ENCODE measurements around the gene BTRC. TPM values are rescaled to one million over a fixed set of nuclear protein-coding genes. Genes with fewer than 3 reads are reported as not detected.

The BTRC gene
- total and polyA plus RNA-seq, 8 donors: 4.3 to 16.4 (median 9.0) TPM

GRCh38 chr10:101545898-101546297 lies 191.9 kb downstream of the BTRC start:
- no peak for FAIRE-seq
- no peaks in the 10 kb centered on the region for H3K4me1 ChIP-seq
- DNase-seq: no peak
- intact Hi-C loops (cut with DNase I): no loop called here
- no peaks in the 10 kb centered on the region for H3K9me3 ChIP-seq
- H3K36me3 ChIP-seq: no peaks in the 10 kb centered on the region
- no peak overlapping the region for H3K4me3 ChIP-seq
- no peak overlapping the region for H3K27ac ChIP-seq
- no peaks in the 10 kb centered on the region for H3K27me3 ChIP-seq
- no peak for TF ChIP-seq CTCF (IDR thresholded peaks at IDR 0.05)
- ATAC-seq: no peak

- Histone ChIP-seq H3K4me1 (no peaks in the 10 kb centered on the region), H3K27ac (no peak overlapping the region), H3K27me3 (no peaks in the 10 kb centered on the region), H3K9me3 (no peaks in the 10 kb centered on the region), H3K4me3 (no peak overlapping the region), H3K36me3 (peaks cover 0 to 4% (median 0%) of the 10 kb centered on the region in 3 donors)
- TF ChIP-seq CTCF (IDR thresholded peaks at IDR 0.05): no peak
- FAIRE-seq (no peak), ATAC-seq (no peak), DNase-seq (no peak)
- 85 to 98% methylated on average over 2 of the region's 2 CpGs for WGBS, 2 donors
- intact Hi-C loops (cut with DNase I): no loop called here
These were observed 197.0 kb downstream of the BTRC start for GRCh38 chr10:101550965-101551364.

GRCh38 chr10:101552442-101552841 lies 198.5 kb downstream of the BTRC start:
- FAIRE-seq: no peak
- no peaks in the 10 kb centered on the region for H3K4me1 ChIP-seq
- DNase-seq: no peak
- peaks cover 0 to 4% (median 0%) of the 10 kb centered on the region in 3 donors for H3K36me3 ChIP-seq
- intact Hi-C loops (cut with DNase I): no loop called here
- ATAC-seq: no peak
- H3K9me3 ChIP-seq: no peaks in the 10 kb centered on the region
- 97 to 98% methylated on average over 3 of the region's 3 CpGs for WGBS, 2 donors
- no peak overlapping the region for H3K4me3 ChIP-seq
- no peak for TF ChIP-seq CTCF (IDR thresholded peaks at IDR 0.05)
- no peak overlapping the region for H3K27ac ChIP-seq
- no peaks in the 10 kb centered on the region for H3K27me3 ChIP-seq

GRCh38 chr10:101557541-101557940 lies 203.6 kb downstream of the BTRC start:
- no peak for ATAC-seq
- no peak for TF ChIP-seq CTCF (IDR thresholded peaks at IDR 0.05)
- H3K4me3 ChIP-seq: no peak overlapping the region
- peaks cover 0 to 2% (median 0%) of the 10 kb centered on the region in 3 donors for H3K36me3 ChIP-seq
- intact Hi-C loops (cut with DNase I): no loop called here
- no peak for FAIRE-seq
- H3K27ac ChIP-seq: no peak overlapping the region
- no peaks in the 10 kb centered on the region for H3K9me3 ChIP-seq
- no peaks in the 10 kb centered on the region for H3K27me3 ChIP-seq
- no peaks in the 10 kb centered on the region for H3K4me1 ChIP-seq
- no peak for DNase-seq
- 80 to 86% methylated on average over 2 of the region's 2 CpGs for WGBS, 2 donors

GRCh38 chr10:101558204-101558603 lies 204.2 kb downstream of the BTRC start:
- ATAC-seq (no peak), FAIRE-seq (no peak), DNase-seq (no peak)
- Histone ChIP-seq H3K27me3 (no peaks in the 10 kb centered on the region), H3K4me1 (no peaks in the 10 kb centered on the region), H3K9me3 (no peaks in the 10 kb centered on the region), H3K36me3 (no peaks in the 10 kb centered on the region), H3K4me3 (no peak overlapping the region), H3K27ac (no peak overlapping the region)
- TF ChIP-seq CTCF (IDR thresholded peaks at IDR 0.05): no peak
- intact Hi-C loops (cut with DNase I): no loop called here
- 74 to 75% methylated on average over 2 of the region's 2 CpGs for WGBS, 2 donors

Data from pancreas (tissue), 10 donors.